ENCODE data around the gene OPCML. TPM values are rescaled to one million over a fixed set of nuclear protein-coding genes. Genes with fewer than 3 reads are reported as not detected.

Gene OPCML
- total RNA-seq, 2 donors from 2014 or later, result 0.60 to 1.3 TPM

GRCh38 chr11:133078012-133078411 lies 454.3 kb downstream of the OPCML start:
- DNase-seq (ENCODE audit: low spot score), result no peak
- intact Hi-C loops (cut with DNase I), result no loop called here

- intact Hi-C loops (cut with DNase I), result no loop called here
- DNase-seq (ENCODE audit: low spot score), result no peak
Measured at GRCh38 chr11:133075351-133075750, 456.9 kb downstream of the OPCML start.

- intact Hi-C loops (cut with DNase I), result no loop called here
- DNase-seq (ENCODE audit: low spot score), result no peak
Measured at GRCh38 chr11:133072858-133073582, 459.3 kb downstream of the OPCML start.

- DNase-seq (ENCODE audit: low spot score), result no peak
Measured at GRCh38 chr11:133072378-133072777, 459.9 kb downstream of the OPCML start.

GRCh38 chr11:133070791-133071190 lies 461.5 kb downstream of the OPCML start:
- no peak for DNase-seq (ENCODE audit: low spot score)
- intact Hi-C loops (cut with DNase I), result no loop called here

More at GRCh38 chr11:133072378-133072777, 459.9 kb downstream of the OPCML start:
- intact Hi-C loops (cut with DNase I), result no loop called here

GRCh38 chr11:133070021-133070713 lies 462.1 kb downstream of the OPCML start:
- intact Hi-C loops (cut with DNase I), result no loop called here
- DNase-seq (ENCODE audit: low spot score), result no peak

GRCh38 chr11:133065847-133066485 lies 466.3 kb downstream of the OPCML start:
- intact Hi-C loops (cut with DNase I), result no loop called here

GRCh38 chr11:133064961-133065360 lies 467.3 kb downstream of the OPCML start:
- intact Hi-C loops (cut with DNase I), result no loop called here
- DNase-seq (ENCODE audit: low spot score), result no peak

More at GRCh38 chr11:133065847-133066485, 466.3 kb downstream of the OPCML start:
- DNase-seq (ENCODE audit: low spot score), result no peak

- intact Hi-C loops (cut with DNase I), result no loop called here
- peak; percentile 91 for DNase-seq (ENCODE audit: low spot score)
Measured at GRCh38 chr11:133064152-133064877, 468.0 kb downstream of the OPCML start.

- DNase-seq (ENCODE audit: low spot score), result no peak
- intact Hi-C loops (cut with DNase I), result no loop called here
Measured at GRCh38 chr11:133058501-133058900, 473.8 kb downstream of the OPCML start.

- intact Hi-C loops (cut with DNase I), result no loop called here
- no peak for DNase-seq (ENCODE audit: low spot score)
Measured at GRCh38 chr11:133053124-133053776, 479.1 kb downstream of the OPCML start.

GRCh38 chr11:133052537-133052936 lies 479.8 kb downstream of the OPCML start:
- no peak for DNase-seq (ENCODE audit: low spot score)
- intact Hi-C loops (cut with DNase I), result no loop called here

GRCh38 chr11:133049244-133050019 lies 482.9 kb downstream of the OPCML start:
- intact Hi-C loops (cut with DNase I), result no loop called here
- DNase-seq (ENCODE audit: low spot score), result no peak

GRCh38 chr11:133048270-133048669 lies 484.0 kb downstream of the OPCML start:
- no peak for DNase-seq (ENCODE audit: low spot score)
- intact Hi-C loops (cut with DNase I), result no loop called here

- DNase-seq (ENCODE audit: low spot score), result no peak
- intact Hi-C loops (cut with DNase I), result no loop called here
Measured at GRCh38 chr11:133047771-133048115, 484.6 kb downstream of the OPCML start.

GRCh38 chr11:133047036-133047770 lies 485.1 kb downstream of the OPCML start:
- intact Hi-C loops (cut with DNase I), result no loop called here
- no peak for DNase-seq (ENCODE audit: low spot score)

GRCh38 chr11:133046252-133046651 lies 486.0 kb downstream of the OPCML start:
- intact Hi-C loops (cut with DNase I), result no loop called here

More at GRCh38 chr11:133046252-133046651, 486.0 kb downstream of the OPCML start:
- no peak for DNase-seq (ENCODE audit: low spot score)

Data from posterior vena cava (tissue), 2 donors.